Posterior cingulate gyrus (tissue), 11 donors: ENCODE results near the gene PRDM16.
A peak's percentile ranks its signal among the peaks of the same experiment; 100 is the strongest.

ENCODE experiments used
- DNase-seq, 10 donors: peaks; one replicate each; pipeline versions ENCODE4 v3.0.0 to v3.0.0-alpha.2; 2020 to 2021; ENCODE audit warnings: mixed read lengths in 3 of 10
- intact Hi-C: fragments of 100-400 bp; cut with DNase I; formaldehyde crosslinking; loops from one replicate; pipeline ENCODE4 v1.15.1; 2023

Gene PRDM16

DNA sequence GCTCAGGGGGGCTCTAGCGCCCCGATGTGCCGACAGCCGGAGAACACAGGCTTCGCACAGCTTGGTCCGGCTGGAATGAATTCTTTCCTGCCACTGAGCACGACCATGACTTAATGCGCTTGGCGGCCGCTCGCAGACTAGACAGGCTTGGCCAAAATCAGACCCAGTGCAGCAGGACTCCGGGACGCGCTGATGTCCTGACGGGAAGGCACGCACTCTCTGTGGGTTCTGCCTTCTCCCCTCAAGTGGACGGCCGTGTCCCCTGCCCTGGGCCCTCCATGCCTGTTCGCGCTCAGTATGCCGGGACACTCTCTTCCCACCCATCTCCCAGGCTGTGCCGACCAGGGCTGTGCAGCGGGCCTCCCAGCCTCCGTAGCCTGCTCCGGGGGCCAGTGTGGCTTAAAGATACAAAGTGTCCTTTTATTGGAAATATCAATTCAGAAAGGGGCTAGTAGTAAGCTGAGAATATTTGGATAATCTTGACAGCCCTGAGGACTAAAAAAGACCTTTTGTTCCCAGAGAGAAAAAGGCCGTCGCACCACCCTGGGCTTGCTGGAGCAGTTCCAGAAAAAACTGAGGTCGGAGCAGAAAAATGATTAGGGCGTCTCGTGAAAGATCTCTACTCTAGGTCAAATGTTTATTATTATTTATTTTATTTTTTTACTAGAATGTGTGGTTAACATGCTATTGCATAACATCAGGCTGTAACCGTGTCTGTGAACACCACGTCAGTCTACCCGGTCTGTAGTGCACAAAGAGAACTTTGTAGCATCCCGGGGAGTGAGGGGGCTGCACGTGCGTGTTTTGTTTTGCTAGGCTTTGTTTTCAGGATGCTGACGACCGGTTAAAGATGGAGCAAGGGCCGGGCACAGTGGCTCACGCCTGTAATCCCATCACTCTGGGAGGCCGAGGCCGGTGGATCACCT lies 297.4 kb downstream of the PRDM16 start:
- DNase-seq, result peak in 2 of 10 donors; percentile 42 to 43
- intact Hi-C loops, result no loop called here

DNA sequence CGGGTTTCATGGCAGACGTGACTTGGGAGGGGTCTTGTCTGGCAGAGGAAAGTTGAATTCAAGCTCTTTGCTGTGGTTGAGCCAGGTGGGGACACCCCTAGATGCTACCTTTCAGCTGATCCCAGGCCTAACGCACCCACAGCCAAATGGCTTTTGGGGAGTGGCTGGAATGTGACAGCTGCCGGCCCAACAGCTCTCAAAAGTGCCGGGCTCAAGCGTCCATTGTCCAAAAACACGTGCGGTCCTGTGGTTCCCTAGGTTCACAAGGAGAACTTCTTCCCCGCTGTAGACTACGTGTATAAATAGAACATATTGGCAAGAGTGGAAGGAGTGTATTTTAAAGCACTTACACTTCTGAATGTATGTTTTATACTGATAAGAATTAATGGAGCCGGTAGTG lies 298.4 kb downstream of the PRDM16 start:
- DNase-seq, result no peak
- intact Hi-C loops, result no loop called here

DNA sequence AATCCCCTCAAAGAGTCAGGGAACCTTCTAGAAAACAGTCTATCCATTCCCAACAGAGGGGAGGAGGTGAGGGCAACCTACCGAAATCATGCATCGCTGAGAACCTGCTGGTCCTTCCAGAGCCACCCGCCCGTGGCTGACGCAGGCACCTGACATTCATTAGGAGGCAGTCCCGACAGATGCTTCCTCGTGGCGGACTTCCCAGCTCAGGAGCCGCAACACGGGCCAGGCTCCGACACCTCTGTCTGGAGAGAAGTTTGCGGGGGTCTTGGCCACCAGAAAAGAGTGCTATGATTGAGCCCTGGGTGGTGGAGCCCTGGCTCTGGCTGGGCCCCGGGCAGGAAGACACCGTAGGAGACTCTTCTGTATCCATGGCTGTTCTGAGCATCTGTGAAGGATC lies 299.1 kb downstream of the PRDM16 start:
- no peak for DNase-seq
- intact Hi-C loops, result no loop called here

DNA sequence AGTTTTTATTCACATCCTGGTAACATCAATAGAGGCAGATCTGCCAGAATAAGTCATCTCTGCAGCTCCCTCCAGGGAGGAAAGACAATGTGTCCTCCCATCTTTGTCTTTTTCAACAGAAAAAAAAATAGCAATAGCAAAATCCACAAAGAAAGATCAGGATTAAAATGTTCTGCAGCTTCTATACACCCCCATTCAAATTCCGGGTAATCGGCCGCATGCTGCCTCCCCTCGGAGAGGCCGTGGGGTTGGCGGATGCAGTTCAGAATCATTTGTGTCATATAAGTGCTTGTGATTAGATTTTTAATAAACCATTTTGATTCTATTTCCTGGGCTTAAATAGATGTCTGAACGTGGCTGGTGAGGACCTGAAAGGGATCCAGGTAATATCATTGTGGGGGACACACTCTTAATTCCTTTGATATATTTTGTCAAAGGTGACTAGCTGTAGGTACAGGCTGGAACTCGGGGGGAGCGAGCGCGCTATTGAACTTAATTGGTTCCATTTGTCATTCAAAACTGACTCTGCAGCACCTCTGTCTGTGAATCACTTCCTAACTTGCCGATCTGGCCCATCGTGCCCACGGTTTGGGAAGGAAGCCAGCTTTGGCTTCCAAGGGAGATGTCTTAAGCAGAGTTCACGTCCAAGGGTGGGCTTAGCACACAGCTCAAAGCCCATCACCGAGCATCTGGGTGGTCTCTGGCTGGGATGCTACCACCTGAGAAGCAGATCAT lies 299.9 kb downstream of the PRDM16 start:
- intact Hi-C loops, result no loop called here
- DNase-seq, result no peak

DNA sequence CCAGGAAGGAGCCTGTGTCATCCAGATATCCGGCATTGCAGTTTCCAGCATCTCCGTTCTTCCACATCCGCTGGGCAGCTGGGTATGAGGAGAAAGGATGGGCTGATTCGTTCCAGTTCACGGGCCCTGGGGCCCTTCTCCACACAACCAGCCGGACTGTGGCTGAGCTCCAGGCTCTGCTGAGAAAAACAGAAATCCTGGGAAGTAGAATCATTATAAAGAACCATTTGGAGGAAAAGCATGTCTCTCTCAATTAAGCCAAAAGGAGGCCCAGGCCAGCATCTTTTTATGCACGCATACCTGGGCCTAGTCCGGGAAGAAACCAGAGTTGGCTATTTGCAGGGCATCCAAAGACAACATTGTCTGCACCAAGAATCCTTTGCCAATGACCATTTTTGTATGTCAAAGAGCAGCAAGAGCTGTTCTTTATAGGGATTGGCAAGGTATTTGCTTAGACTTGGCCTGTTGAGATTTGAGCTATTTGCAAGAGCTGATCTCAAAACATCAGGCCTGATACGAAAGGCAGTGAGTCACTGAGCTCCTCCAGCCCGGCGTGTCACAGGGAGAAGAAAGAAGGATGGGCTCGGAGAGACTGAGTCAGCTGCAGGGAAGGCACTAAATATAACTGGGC lies 300.6 kb downstream of the PRDM16 start:
- DNase-seq, result peak in 1 of 10 donors; percentile 58
- intact Hi-C loops, result no loop called here

DNA sequence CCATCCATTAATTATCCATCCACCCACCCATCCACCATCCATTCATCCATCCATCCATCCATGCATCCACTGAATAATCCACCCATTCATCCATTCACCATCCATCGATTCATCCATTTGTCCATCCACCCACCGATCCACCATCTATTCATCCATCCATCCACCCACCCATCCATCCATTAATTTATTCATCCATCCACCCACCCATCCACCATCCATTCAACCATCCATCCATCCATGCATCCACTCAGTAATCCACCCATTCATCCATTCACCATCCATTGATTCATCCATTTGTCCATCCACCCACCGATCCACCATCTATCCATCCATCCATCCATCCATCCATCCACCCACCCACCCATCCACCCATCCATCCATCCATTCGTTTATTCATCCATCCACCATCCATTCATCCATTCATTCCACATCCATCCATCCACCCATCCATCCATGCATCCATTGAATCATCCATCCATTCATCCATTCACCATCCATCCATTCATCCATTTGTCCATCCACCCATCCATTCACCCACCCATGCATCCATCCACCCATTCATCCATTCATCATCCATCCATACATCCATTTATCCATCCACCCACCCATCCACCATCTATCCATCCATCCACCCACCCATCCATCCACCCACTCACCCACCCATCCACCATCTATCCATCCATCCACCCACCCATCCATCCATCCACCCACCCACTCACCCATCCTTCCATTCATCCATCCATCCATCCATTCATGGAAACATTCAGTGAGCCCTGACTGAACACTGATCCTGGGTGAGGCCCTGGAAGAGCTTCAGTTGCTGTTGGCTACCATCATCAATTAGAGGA lies 302.1 kb downstream of the PRDM16 start:
- no peak for DNase-seq
- intact Hi-C loops, result no loop called here

DNA sequence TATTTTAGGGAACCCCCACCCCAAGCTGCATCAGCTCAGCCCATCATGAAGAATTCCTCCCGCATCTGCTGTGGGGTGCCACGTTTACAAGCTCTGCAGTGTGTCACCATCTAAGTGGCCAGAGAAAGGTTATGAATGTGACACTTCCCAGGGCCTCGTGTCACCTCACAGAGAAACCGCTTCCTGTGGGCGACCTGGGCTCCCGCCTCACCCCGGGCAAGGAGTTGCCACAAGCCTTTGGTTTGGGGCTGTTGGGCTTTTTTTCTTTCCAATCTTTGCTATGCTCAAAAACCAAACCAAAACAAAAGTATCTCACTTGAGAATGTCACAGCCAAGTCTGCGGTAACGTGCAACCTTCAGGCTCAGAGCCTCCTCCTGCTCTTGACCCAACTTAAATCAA lies 303.3 kb downstream of the PRDM16 start:
- intact Hi-C loops, result no loop called here
- no peak for DNase-seq

DNA sequence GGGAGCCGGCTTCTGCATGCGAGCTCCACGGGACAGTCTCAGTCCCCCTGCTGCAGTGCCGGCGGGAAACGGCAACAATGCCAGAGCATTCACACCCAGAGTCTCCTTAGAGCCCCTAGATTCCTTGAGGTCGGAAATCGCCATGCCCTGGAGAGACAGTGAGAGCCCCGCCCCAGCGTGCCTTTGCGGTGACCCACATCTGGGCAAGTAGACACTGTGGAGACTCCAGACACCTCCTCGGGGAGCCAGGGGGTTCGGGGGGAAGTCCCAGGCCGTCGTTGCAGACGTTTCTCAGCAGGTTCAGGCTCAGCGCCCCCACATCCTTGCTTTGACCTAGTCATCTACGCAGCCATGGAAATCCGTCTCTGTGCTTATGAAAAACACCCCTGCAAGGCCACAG lies 304.2 kb downstream of the PRDM16 start:
- intact Hi-C loops, result no loop called here
- DNase-seq, result no peak

DNA sequence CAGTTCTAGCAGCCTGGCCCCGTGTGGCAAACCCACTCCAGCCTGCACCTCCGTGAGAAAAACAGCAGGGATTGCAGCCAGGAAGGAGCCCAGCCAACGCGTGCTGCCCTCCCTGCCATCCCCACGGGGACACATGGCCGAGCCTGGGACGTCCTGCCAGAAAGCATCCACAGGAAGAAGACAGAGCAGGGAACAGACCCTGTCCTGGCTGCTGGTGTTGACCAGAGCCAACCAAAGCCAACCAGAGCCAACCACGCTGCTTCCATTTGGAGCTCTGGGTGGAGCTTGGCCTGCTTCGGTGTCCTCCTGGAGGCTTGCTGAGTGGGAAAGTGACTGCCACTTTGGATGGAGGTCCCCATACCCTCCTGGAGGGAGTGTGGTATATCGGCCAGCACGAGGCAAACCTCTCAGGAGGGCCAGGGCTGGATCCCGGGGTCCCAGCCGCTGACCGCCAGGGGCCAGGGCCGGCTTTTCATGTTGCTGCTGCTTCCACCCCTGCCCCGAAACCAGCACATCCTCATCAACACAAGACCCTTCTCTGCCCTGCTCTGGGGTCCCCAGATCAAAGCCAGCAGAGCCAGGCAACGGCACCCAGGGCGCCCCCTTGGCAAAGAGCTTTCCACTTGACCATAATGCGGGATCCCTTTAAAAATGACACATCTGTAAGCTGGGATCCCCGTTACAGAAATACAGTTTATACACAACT lies 304.9 kb downstream of the PRDM16 start:
- intact Hi-C loops, result no loop called here

DNA sequence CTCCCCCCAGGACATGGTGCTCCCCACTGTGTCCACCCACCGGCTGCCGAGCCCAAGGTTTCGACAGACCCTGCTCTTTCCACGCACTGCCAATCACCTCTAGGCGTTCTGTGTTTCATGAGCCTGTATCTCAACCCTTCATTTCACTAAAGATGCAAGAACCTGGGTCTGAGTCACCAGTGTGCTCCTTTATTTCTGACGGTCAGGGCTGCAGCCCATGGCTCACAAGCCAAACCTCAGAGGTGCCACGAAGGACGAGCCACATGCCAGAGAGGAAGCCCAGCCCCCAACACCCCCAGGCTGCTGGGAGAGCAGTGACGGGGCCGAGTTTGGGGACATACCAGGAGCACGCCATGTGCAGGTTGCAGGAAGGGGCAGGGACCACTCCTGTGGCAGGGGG lies 306.2 kb downstream of the PRDM16 start:
- DNase-seq, result no peak
- intact Hi-C loops, result no loop called here

More for the DNA sequence above, 304.9 kb downstream of the PRDM16 start:
- no peak for DNase-seq

DNA sequence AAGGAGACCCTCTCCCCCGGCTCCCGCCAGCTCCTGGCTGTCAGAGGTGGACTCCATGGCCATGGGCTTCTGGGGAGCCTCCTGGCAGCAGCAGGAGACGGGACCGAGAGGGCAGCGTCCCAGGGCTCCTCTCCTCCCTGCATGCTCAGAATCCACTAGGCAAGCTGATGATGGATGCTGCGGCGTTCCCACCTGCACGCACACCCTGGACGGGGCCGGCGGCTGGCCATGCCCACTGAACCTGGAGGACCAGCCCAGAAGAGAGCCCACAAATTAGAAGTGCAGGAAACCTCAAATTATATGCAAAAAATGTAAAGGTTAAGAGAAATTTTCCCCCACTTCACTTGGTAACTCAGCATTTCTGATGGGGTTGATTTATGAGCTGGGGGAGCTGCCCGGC lies 308.2 kb downstream of the PRDM16 start:
- intact Hi-C loops, result no loop called here
- DNase-seq, result no peak

DNA sequence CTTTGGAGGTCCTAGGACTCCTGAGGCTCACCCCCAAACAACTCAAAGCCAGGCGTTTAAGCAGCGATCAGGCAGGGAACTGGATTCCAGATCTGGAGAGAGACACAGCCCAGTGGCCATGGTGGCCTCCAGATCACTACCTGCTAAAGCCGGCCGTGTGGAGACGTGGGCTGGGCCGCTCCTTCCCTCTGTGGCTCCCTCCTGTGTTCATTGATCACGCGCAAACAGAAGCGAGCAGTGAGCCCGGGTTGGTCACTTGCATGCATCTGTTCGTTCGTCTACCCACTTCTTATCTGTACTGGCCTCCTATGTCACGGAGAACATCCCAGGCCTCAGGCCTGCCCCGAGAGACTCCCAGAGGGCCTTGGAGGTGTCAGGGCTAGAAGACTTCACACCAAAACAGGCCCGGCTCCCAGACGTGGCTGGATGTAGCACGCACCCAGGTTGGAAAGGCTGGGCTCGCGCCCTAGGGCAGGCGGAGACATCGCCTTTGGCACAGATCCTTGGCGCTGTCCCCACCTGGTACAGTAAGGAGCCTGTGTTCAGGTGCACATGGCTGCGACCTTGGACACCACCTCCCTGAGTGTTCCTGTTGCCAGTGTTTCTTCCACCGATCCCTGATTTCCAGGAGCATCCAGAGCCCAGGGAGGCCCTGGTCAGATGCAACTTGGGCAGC lies 308.7 kb downstream of the PRDM16 start:
- no peak for DNase-seq
- intact Hi-C loops, result no loop called here

DNA sequence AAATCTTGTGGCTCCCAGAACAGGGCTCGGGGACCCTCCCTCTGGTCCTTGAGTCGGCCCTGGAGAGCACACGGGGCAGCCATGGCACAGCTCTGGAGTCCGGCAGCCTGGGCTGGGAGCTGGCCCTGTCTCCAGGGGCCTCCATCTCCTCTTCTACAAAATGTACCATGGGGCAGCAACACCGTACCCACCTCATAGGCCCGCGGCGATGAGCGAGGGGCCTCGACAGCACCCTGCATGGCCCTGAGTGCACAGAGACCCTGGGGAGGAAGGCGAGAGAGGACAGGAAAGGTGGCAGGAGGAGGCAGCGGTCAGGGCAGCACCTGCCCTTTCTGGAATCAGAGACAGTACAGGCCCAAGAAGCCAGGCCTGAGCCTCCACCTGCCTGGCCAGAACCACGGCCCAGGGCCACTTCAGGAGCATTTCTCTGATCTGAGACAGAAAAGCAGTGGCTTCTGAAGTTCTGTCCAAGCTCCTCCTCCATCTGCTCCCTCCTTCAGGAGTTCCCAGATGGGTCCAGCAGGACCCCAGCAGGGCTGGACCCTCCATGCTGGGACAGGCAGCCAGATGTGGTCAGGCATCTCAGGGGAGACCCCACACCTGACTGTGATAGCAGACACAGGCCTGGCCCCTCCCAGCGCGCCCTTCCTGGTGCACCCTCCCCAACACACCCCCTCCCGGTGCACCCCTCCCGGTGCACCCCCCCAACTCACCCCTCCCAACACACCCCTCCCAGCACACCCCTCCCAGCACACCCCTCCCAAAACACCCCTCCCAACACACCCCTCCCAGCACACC lies 309.6 kb downstream of the PRDM16 start:
- DNase-seq, result no peak
- intact Hi-C loops, result no loop called here

DNA sequence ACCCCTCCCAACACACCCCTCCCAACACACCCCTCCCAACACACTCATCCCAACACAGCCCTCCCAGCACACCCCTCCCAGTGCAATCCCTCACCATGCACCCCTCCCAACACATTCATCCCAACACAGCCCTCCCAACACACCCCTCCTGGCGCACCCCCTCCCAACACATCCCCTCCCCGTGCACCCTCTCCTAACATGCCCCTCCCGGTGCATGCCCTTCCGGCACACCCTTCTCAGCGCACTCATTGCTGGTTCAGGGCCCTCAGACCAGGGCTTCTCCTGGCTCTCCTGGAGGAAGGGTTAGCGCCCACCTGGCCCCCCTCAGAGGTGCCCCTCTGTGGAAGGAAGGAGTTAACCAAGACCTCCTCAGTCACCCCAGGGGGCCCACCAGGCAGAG lies 310.9 kb downstream of the PRDM16 start:
- no peak for DNase-seq
- intact Hi-C loops, result no loop called here

DNA sequence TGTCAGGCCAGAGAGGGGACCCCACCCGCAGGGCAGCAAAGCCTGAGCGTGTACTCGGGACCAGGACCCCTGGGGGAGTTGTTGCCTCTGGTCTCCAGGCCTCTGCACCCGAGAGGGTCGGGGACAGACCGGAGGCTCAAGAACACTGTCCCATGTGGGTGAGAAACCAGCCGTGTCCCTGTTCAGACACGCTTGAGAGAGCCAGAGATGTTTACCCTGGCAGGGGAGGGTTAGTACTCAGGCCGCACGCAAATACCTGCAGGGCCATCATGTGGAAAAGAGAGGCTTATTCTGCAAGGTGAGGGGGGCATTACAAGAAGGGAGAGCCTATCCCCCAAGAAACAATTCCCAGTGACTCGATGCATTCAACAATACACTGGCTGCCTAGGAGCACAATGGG lies 311.5 kb downstream of the PRDM16 start:
- intact Hi-C loops, result no loop called here
- no peak for DNase-seq

DNA sequence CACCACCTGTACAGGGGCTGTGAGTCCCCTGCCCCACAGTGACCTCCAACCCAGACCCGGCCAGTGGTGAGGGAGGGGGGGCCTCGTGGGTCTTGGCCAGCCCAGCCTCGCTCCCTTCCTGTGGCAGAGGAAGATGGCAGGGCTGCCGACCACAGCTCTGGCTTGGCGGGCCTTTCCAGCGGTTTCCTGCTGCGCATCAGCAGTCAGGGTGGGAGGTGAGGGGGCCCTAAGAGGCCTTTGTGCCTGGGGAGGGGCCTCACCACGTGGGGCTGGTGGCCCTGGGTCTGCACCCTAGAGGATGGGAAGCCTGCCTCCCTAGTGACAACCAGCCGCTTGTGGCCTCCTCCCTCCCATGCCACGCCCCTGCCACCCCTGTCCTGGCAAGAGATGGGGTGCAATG lies 312.9 kb downstream of the PRDM16 start:
- intact Hi-C loops, result no loop called here

DNA sequence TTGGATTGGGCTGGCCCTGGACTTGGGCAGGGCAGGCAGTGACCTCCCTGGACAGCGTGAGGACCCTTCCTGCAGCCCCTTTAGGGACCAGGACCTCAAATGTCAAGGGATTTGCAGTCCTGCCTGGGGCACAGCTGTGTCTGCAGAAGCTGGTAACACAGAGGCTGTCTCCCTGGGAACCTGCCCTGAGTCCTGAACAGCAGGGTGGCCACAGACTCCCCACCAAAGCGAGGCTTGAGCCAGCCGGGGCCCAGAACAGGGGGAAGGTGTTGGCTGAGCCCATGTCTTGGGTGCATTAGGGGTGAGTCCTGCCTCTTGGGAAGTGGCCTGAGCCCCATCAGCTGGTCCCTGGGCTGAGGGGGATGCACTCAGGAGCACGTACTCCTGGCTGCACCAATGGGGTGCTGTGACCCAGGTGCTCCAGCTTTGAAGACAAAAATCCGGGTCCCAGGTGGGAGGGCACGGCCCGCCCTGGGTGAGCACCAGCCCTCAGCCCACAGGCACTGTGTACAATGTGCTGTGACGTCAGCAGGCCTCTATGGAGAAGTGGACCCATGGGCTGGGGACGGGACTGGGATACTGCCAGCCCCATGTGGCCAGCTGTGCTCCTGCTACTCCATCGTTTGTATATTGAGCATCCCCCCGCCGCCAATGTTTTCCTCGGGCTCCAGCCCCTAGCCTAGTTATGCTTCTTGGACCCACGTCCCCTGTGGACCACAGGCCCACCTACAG lies 313.5 kb downstream of the PRDM16 start:
- DNase-seq, result no peak
- intact Hi-C loops, result no loop called here

More for the DNA sequence above, 312.9 kb downstream of the PRDM16 start:
- DNase-seq, result no peak

DNA sequence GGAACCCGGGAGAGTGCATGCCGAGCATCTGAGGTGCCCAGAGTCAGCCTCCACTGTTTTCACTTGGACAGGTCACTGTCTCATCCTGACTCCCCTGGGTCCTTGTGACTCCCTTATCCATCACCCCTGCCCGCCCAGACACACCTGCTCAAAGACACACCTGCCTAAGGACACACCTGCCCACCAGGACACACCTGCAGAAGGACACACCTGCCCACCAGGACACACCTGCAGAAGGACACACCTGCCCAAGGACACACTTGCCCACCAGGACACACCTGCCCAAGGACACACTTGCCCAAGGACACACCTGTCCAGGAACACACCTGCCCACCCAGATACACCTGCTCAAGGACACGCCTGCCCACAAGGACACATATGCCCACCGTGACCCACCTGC lies 314.7 kb downstream of the PRDM16 start:
- no peak for DNase-seq
- intact Hi-C loops, result no loop called here
